HG02981 (cell line): ENCODE results near the gene HIP1R.

Experiments used
- ATAC-seq: cut with Tn5 transposase; IDR thresholded peaks from one replicate; pipeline ENCODE4 v1.9.1; 2021; ENCODE audit warnings: mild to moderate bottlenecking, moderate library complexity; ENCODE audit not compliant: unreplicated experiment

Gene HIP1R

DNA sequence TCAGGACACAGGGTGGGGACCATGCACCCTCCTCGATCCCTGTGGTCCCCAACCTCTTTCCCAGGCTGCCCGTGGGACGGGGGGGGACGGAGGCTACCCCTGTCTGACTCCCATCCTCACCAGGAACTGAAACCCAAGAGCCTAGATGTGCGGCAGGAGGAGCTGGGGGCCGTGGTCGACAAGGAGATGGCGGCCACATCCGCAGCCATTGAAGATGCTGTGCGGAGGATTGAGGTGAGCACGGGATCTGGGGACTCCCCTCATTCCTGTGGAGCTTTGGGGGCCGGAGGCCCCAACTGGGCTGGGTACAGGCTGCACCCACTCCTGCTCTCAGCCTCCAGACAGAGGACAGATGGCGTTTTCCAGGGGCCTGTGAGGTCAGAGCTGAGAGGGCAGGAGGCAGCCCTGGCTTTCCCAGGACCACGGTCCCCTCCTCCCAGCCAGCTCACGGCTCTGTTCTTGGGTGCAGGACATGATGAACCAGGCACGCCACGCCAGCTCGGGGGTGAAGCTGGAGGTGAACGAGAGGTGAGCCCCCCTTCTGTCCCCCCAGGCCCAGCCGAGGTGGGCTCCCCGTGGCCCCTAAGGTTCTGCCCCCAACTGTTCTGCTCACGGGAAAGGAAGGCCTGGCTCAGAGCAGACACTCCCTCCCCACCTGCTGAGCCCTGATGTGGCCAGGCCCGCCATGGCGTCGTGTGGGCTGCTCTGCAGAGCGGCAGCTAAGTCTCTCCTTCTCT is 24.2 kb downstream of the HIP1R start:
- no peak for ATAC-seq

- no peak for ATAC-seq
Observed at GRCh38 chr12:122860040-122860853, 25.0 kb downstream of the HIP1R start.

- ATAC-seq = no peak
Observed at GRCh38 chr12:122860854-122861586, 25.8 kb downstream of the HIP1R start.

- ATAC-seq = no peak
Observed at GRCh38 chr12:122861587-122861970, 26.3 kb downstream of the HIP1R start.

- no peak for ATAC-seq
Observed at GRCh38 chr12:122862110-122862634, 26.9 kb downstream of the HIP1R start.

DNA sequence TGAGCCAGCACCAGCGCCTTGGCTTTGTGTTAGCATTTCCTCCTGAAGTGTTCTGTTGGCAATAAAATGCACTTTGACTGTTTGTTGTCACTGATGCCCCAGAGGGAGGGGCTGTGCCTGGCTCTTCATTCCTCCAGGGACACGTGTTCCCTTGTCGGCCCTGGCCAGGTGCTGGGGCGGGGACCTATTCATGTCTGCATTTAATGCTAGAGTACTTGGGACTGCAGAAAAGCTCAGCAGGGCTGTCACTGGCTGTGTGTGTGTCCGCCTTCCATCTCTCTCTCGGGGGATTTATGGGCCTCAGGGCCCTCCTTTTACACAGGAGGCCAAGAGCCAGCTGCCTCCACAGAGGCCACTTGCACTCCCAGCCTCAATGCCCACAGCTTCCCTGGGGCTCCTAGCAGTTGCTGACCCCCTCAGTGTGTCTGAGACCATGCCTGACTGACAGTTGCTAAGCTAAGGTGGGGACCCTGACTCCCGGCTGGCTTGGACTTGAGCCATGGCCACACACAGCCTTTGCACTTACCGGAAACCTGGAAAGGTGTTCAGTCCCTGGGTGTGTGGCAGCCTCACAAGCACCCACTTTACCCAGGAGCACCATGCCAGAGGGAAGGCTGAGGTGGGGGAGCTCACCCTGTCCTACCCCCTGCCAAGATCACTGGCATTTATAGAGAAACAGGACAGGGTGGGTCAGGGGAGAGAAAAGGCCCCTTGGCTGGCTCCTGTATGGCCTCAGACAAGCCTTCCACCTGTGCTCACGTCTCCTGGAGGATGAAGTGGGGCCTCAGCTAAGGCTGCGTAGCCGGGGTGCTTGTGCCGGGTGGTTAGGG is 27.8 kb downstream of the HIP1R start:
- ATAC-seq = no peak

GRCh38 chr12:122864894-122865253 is 29.6 kb downstream of the HIP1R start:
- no peak for ATAC-seq

- ATAC-seq = no peak
Observed at GRCh38 chr12:122865268-122866231, 30.3 kb downstream of the HIP1R start.

DNA sequence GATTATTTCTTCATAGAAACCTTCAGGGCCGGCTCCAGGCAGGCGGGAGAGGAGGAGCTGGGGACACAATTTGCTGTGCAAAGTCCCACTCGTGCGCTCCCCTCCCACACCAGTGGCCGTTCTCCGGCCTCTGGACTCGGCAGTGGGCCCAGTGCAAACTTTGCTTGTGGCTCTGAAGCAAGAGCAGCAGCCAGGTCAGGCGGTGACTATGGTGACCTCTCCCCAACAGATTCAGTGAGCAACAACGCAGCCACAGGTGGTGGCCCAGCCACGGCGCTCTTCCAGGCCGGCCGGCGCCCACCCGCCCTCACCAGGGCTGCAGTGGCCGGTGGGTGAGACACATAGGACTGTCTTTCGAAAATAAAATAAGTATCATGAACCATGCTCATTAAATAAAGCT is 31.1 kb downstream of the HIP1R start:
- no peak for ATAC-seq

DNA sequence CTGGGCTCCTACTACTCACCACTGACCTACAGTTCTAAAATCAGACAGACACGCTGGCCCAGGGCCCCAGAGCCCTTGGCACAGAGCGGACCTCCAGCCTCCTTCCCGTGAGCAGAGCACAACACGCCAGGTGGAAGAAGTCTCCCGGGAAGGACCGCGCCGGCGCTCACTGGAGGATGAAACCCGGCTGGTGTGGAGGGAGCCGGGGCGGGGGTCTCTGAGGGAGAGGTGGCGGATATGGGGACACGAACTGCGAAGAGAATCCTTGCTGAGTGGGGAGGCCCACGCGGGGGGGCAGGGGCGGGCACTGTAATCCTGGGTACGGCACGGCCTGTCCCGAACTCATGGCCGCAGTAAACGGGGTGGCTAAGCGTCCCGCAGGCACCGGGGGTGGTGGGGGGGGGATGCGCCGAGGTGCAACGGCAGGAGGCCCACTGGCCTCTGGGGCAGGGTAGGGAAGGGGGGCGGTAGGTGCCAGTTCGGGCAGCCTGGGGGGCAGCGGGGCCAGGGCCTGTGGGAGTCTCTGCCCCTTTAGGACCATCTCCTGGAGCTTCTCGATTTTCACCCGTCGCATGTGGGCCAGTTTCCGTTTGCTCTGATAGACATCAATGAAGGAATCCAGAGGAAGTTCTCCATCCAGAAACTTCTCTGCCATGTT is 31.8 kb downstream of the HIP1R start:
- ATAC-seq = no peak

- ATAC-seq = no peak
Observed at GRCh38 chr12:122867691-122868461, 32.6 kb downstream of the HIP1R start.

DNA sequence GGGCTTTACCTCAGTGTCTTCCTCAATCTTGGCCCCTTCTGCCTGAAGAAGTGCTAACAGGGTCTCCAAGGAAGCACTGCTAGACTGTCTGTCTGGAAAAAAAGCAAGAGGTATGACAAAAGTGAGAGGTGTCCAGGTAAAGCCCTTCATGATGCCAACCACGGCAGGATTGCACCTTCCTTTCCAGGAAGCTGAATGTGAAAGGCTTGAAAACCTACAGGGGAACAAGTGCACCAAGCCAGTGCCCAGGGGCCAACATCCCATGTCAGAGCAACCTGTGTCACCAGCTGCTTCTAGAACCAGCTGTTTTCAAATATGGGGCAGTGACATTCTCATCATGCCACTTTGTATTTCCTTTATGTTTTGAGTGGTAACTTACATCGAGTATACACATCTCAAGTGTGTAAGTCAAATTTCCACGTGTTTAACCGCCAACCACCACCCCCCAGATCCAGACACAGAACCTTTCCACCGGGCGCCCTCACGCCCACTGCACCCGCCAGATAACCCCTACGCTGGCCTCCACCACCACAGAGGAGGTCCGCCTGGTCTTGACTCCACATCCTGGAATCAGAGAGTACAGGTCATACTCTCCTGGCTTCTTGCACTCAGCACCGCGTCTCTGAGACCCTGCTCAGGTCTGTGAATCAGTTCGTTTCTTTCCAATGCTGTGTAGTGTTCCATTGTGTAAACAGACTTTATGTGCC is 33.4 kb downstream of the HIP1R start:
- no peak for ATAC-seq

DNA sequence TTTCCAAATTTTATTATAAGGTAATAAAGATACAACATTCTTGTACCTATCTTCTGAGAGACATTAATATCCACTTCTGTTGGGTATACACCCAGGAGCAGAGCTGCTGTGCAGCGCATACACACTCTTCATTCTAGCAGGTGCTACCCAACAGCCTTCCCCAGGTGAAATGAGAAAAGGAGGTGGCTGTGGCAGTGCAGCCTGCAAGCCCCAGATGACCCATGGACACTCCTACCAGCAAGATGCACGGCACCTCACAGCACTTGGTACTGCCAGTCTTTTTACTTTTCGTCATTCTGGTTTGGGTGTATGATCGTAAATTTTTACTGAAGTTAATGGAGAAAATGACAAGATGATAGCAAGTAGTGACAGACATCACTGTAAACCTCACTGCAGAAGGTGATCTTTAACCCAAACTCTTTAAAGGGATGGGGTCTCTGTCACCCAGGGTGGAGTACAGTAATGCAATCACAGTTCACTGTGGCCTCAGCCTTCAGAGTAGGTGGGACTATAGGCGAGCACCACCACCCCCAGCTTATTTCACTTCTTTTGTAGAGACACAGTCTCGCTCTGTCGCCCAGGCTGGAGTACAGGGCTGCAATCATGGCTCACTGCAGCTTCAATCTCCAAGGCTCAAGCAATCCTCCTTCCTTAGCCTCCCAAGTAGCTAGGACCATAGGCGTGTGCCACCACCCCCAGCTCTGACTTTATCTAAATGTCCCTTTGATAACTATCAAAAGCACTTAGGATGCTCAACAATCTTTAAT is 34.1 kb downstream of the HIP1R start:
- ATAC-seq = no peak

DNA sequence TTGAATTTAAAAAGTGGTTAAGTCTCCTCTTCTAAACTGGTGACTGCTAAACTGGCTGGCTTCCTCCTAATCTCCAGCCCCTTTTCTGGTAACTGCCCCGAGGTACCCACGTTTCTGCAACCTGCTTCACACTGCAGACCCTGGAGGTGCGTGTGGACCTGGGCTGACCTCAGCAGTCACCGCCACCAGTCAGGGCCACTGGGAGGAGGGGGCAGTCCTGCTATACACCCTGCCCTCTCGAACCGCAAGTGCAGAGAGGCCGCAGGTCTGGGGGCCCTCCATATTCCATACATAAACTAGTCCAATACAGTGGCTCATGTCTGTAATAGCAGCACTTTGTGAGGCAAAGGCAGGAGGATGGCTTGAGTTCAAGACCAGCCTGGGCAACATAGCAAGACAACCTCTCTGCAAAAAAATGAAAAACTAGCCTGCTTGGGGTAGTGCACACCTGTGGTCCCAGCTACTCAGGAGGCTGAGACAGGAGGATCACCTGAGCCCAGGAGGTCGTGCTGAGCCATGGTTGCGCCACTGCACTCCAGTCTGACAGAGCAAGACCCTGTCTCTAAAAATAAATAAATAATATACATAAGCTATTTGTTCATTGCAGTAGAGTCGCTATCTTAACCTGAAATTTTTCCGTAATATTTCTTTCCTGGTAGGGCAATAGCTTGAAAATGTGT is 35.0 kb downstream of the HIP1R start:
- no peak for ATAC-seq

- ATAC-seq = no peak
Observed at GRCh38 chr12:122870867-122871664, 35.8 kb downstream of the HIP1R start.
